Prostate gland (tissue), 2 donors: Measurements from ENCODE around the gene ABTB1. TPM values are rescaled to one million over a fixed set of nuclear protein-coding genes. Genes with fewer than 3 reads are reported as not detected.

Source experiments
- DNase-seq: peaks from one replicate; pipeline ENCODE4 v3.0.0-alpha.2; 2019; ENCODE audit warnings: low spot score
- H3K27ac ChIP-seq, 2 donors: fragments of 200-600 bp; sonication (generic); 2 replicates each; pipeline ENCODE4 v1.5.1; 2017 to 2019
- H3K27me3 ChIP-seq: fragments of 200-600 bp; sonication (generic); replicated peaks from 2 replicates; pipeline ENCODE4 v1.5.1; 2019; ENCODE audit not compliant: insufficient read depth
- H3K36me3 ChIP-seq, 2 donors: fragments of 200-600 bp; sonication (generic); 1 replicate in 1 of 2; 2 replicates in 1 of 2; pipeline versions ENCODE4 v1.5.1 to v1.8.1; 2017 to 2019
- H3K4me1 ChIP-seq: fragments of 200-600 bp; sonication (generic); replicated peaks from 2 replicates; pipeline ENCODE4 v1.5.1; 2019
- H3K4me3 ChIP-seq, 2 donors: fragments of 200-600 bp; sonication (generic); 2 replicates each; pipeline ENCODE4 v1.5.1; 2017 to 2019
- H3K9me3 ChIP-seq: fragments of 200-600 bp; sonication (generic); 2 replicates; pipeline ENCODE4 v1.5.1; 2017
- CTCF ChIP-seq, 4 experiments: fragments of 200-600 bp in 2 of 4; fragments of 450-650 bp in 2 of 4; sonication (generic) in 2 of 4; IDR thresholded peaks; 1 replicate in 3 of 4; 2 replicates in 1 of 4; pipeline ENCODE4 v1.5.1; 2016 to 2019; ENCODE audit warnings: antibody characterized with exemption in 4 of 4, mild to moderate bottlenecking in 2 of 4, moderate library complexity in 2 of 4
- POLR2A ChIP-seq: fragments of 450-650 bp; IDR thresholded peaks from one replicate; pipeline ENCODE4 v1.6.1; 2016; ENCODE audit warnings: antibody characterized with exemption, mild to moderate bottlenecking
- POLR2AphosphoS5 ChIP-seq: sonication (generic); formaldehyde crosslinking; IDR thresholded peaks from one replicate; pipeline ENCODE4 v1.6.1; 2017; ENCODE audit warnings: antibody characterized with exemption
- WGBS: methylation state at CpG from one replicate; pipeline ENCODE4 v1.1.5; 2018; 5-methylcytosine and 5-hydroxymethylcytosine counted together
- intact Hi-C: fragments of 100-400 bp; cut with DNase I; formaldehyde crosslinking; loops from one replicate; pipeline ENCODE4 v1.14.2; 2022
- total RNA-seq, 2 donors: library from RNA; depleted of rRNA; stranded (reverse); fragments of >200 nt; gene quantifications; one replicate each; pipeline ENCODE4 v1.1.0, GENCODE V29; 2016

ABTB1 gene
- total RNA-seq, 2 donors from 2014 or later: 33.4 to 60.2 TPM

GRCh38 chr3:127644641-127645370, 27.9 kb upstream of the ABTB1 start:
- Histone ChIP-seq H3K4me3 (no peak overlapping the region), H3K9me3 (no peaks in the 10 kb centered on the region), H3K4me1 (no peaks in the 10 kb centered on the region), H3K27me3 (no peaks in the 10 kb centered on the region), H3K36me3 (no peaks in the 10 kb centered on the region), H3K27ac (no peak overlapping the region)
- 85% methylated on average over 5 of the region's 5 CpGs for WGBS
- intact Hi-C loops: no loop called here
- TF ChIP-seq CTCF (IDR thresholded peaks at IDR 0.05): no peak
- no peak for TF ChIP-seq POLR2A
- no peak for TF ChIP-seq POLR2AphosphoS5
- DNase-seq: no peak

- WGBS: 96% methylated on average over 8 of the region's 8 CpGs
- no peak overlapping the region for H3K27ac ChIP-seq
- H3K9me3 ChIP-seq: no peaks in the 10 kb centered on the region
- H3K27me3 ChIP-seq: no peaks in the 10 kb centered on the region
- TF ChIP-seq POLR2AphosphoS5: no peak
- TF ChIP-seq POLR2A: no peak
- no peak for TF ChIP-seq CTCF (IDR thresholded peaks at IDR 0.05)
- intact Hi-C loops: no loop called here
- no peak overlapping the region for H3K4me3 ChIP-seq
- H3K4me1 ChIP-seq: no peaks in the 10 kb centered on the region
- no peaks in the 10 kb centered on the region for H3K36me3 ChIP-seq
- DNase-seq: no peak
Observed at GRCh38 chr3:127645371-127646015, 27.3 kb upstream of the ABTB1 start.

- no peaks in the 10 kb centered on the region for H3K9me3 ChIP-seq
- TF ChIP-seq POLR2AphosphoS5 (no peak), CTCF (IDR thresholded peaks at IDR 0.05) (no peak), POLR2A (no peak)
- H3K27ac ChIP-seq: no peak overlapping the region
- no peaks in the 10 kb centered on the region for H3K4me1 ChIP-seq
- no peak overlapping the region for H3K4me3 ChIP-seq
- WGBS: 95% methylated on average over 10 of the region's 10 CpGs
- no peaks in the 10 kb centered on the region for H3K36me3 ChIP-seq
- intact Hi-C loops: no loop called here
- DNase-seq: no peak
- H3K27me3 ChIP-seq: no peaks in the 10 kb centered on the region
Observed at GRCh38 chr3:127646501-127647046, 26.2 kb upstream of the ABTB1 start.

- intact Hi-C loops: no loop called here
- Histone ChIP-seq H3K36me3 (no peaks in the 10 kb centered on the region), H3K4me1 (no peaks in the 10 kb centered on the region), H3K4me3 (no peak overlapping the region), H3K9me3 (no peaks in the 10 kb centered on the region), H3K27ac (no peak overlapping the region), H3K27me3 (no peaks in the 10 kb centered on the region)
- WGBS: 46% methylated on average over 13 of the region's 13 CpGs
- no peak for DNase-seq
- TF ChIP-seq CTCF (IDR thresholded peaks at IDR 0.05): no peak
Observed at GRCh38 chr3:127647166-127647844, 25.4 kb upstream of the ABTB1 start.
